Measurements from ENCODE around the gene MACROD2.

DNA sequence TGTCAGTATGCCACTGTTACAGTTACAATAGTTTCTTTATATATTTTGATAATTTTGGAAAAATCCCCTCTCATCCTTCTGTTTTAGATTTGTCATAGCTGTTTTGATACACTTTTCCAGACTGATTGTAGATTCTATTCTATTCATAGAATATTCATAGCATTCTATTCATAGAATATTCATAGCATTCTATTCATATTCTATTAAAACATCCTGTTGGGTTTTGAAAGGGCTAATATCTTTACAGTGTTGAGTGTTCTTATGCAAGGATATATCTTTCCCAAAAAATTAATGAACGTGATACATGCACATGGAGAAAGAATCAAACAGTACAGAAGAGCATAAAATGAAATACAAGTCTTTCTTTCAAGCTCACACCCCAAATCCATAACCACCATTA lies 38.0 kb downstream of the MACROD2 start:
- TF ChIP-seq, protein P1, sequence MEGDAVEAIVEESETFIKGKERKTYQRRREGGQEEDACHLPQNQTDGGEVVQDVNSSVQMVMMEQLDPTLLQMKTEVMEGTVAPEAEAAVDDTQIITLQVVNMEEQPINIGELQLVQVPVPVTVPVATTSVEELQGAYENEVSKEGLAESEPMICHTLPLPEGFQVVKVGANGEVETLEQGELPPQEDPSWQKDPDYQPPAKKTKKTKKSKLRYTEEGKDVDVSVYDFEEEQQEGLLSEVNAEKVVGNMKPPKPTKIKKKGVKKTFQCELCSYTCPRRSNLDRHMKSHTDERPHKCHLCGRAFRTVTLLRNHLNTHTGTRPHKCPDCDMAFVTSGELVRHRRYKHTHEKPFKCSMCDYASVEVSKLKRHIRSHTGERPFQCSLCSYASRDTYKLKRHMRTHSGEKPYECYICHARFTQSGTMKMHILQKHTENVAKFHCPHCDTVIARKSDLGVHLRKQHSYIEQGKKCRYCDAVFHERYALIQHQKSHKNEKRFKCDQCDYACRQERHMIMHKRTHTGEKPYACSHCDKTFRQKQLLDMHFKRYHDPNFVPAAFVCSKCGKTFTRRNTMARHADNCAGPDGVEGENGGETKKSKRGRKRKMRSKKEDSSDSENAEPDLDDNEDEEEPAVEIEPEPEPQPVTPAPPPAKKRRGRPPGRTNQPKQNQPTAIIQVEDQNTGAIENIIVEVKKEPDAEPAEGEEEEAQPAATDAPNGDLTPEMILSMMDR (IDR thresholded peaks at IDR 0.05), result no peak
- no peak for TF ChIP-seq POLR2A (IDR thresholded peaks at IDR 0.05)
- TF ChIP-seq EP300 (IDR thresholded peaks at IDR 0.05), result no peak

All from tibial nerve (tissue), 4 donors.